SK-MEL-5 (cell line): ENCODE data around the gene ERAL1. TPM values are rescaled to one million over a fixed set of nuclear protein-coding genes. Genes with fewer than 3 reads are reported as not detected.
"Not testable (repeated sequence)": the region's sequence is repeated elsewhere in the genome, so short reads cannot be mapped to it uniquely, and the experiment has no call there.

Experiments used
- DNase-seq: peaks from one replicate; pipeline ENCODE4 v3.0.0-alpha.2; 2016; ENCODE audit warnings: low read depth, low spot score
- in situ Hi-C: cut with HindIII; loops from 2 replicates; pipeline ENCODE4 v1.10.0; 2016; ENCODE audit warnings: low sequenced_read_pairs, high pct_unique_total_duplicates, low pct_unique_long_range_greater_than_20kb
- polyA plus RNA-seq, 2 experiments: library from polyadenylated mRNA; depleted of rRNA; stranded (reverse); fragments of >200 nt; gene quantifications; 2 replicates each; pipeline ENCODE4 v1.2.3, GENCODE V29; 2015
- total RNA-seq: library from RNA; depleted of rRNA; stranded (reverse); fragments of >200 nt; shearing (Covaris generic); gene quantifications from 2 replicates; pipeline ENCODE4 v1.2.3, GENCODE V29; 2014; rRNA removed

ERAL1 gene
- total RNA-seq, result 23.8 and 35.7 TPM in 2 replicates
- polyA plus RNA-seq (2015; cell fraction: cytosol; rRNA removed), result 84.5 and 105 TPM in 2 replicates
- 138 and 139 TPM in 2 replicates for polyA plus RNA-seq (2015; cell fraction: nucleus; rRNA removed)

DNA sequence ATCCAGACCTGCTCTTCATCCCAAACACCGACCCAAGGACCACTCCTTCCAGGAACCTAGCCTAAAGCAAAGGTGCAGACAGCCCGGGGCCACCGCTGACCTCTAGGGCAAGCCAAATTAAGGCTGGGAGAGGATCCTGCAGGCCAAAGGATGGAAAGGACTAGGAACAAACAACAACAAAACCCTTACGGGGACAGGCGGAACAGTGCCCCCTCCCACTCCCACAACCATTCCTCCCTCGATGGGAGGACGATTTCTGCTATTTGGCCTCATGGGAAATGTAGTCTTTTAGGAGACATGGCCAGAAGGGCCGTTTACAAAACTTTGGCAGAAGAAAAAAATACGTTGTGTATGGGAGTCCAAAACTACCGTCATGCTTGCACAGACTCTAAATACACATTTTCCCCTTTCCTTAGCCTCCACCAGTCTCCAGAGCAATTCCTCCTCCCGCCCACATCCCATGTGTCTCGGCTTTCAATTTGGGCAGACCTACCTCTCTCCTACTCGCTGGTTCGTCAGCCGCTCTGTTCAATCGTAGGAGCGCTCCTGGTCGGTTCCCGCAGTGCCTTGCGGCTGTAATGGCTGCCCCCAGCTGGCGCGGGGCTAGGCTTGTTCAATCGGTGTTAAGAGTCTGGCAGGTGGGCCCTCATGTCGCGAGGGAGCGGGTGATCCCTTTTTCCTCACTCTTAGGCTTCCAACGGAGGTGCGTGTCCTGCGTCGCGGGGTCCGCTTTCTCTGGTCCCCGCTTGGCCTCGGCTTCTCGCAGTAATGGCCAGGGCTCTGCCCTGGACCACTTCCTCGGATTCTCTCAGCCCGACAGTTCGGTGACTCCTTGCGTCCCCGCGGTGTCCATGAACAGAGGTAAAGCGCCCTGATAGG lies at the start of gene ERAL1:
TSS of gene ERAL1 (plus strand) at position 560 of the 879 bp plus-strand sequence. CDS start at position 579, 19 bp downstream.
- in situ Hi-C loops, result no loop called here

DNA sequence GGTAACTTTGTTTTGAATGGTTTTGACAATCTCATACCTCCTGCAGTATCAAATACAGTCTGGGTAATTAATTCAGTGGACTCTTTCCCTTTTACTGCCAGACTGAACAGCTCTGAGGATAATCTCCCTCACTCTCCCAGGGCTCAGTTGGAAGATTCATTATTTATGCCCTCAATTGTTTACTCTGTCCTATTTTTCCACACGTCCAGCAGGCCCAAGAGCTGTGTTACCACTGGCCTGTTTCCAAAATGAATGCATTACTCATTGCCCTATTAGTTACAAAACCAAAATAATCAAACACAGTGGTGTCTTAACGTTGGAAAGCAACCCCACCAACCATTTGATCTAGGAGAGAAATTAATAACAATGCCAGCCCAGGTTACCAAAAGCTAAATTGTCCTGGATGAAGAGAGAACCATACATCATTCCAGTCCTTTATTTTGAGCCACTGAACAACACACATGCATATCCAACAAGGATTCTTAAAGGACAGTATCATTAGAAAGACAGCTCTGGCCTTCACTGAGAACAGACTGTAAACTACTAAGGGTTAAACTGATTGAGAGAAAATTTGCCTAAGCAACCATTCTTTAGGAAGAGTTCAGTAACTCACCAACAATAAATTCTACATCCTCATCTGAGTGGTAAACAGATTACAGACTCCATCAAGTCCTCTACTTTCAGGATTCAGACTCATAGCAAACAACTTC lies 46.7 kb upstream of the ERAL1 start:
- DNase-seq, result peak; percentile 28
- in situ Hi-C loops, result no loop called here

More for the DNA sequence above, at the start of gene ERAL1:
- DNase-seq, result peak; percentile 90

DNA sequence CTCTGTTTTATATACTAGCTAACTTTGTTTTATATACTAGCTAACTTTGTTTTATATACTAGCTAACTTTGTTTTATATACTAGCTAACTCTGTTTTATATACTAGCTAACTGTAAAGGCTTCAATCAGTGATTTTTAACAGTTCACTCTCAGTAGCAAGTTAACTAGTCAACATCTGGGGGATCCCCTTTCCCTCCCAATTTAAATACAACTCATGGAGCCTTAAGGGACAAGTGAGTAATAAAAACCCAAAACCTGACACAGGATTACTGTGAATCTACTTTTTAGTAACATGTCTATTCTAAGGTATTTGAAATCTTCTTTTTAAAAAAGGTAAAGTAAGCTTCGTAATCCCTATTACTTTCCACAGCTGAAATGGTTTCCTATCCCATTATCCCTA lies 44.4 kb upstream of the ERAL1 start:
- no peak for DNase-seq
- in situ Hi-C loops, result no loop called here

DNA sequence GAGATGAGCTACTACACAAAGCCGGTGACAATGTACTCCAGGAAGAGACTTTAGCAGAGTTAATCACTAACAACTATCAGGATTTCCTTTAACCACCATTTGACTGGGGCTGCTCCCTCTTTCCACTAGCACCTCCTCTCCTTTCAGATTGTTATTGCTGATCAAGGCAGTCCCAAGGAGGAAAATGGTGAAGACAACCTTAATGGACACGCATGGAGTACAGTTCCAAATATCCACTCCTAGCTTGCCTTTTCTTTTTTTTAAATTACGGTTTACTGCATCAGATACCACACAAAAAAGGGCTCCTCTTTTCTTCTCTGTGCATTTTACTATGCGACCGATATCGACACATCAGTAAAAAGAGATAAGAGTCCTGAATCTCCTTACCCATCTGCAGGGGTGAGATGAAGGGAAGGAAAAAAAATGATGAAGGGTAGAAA lies 43.1 kb upstream of the ERAL1 start:
- peak; percentile 54 for DNase-seq
- in situ Hi-C loops, result no loop called here

DNA sequence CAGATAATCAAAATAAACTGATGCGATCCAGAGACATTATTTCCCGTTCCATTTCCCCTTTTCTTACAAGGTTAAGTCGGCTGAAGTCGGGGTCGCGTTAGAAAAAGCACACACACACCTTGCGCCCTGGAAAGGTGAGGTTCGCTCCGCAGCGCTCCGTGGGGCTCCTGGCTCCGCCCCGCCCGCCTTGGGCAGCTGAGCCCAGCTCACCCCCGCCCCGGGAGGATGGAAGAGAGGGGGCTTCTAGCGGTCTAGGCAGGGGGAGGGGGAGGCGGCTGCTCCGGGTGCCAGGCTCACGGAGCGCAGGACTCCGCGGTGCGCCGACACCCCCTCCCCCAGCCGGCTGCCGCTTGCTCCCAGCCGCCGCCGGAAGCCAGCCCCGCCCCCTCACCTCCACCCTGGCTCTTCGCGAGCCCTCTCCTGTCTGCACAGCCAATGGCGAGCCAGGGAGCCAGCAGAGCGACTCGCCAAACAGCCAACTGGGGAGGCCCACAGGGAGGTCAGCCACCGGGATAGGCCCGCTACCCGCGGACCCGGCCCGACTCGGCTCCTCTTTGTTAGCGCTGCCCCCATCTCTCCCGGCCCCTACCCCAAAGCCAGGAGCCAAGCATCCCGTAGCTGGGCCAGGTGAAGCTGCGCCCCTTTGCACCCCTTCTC lies 42.6 kb upstream of the ERAL1 start:
- in situ Hi-C loops, result no loop called here

DNA sequence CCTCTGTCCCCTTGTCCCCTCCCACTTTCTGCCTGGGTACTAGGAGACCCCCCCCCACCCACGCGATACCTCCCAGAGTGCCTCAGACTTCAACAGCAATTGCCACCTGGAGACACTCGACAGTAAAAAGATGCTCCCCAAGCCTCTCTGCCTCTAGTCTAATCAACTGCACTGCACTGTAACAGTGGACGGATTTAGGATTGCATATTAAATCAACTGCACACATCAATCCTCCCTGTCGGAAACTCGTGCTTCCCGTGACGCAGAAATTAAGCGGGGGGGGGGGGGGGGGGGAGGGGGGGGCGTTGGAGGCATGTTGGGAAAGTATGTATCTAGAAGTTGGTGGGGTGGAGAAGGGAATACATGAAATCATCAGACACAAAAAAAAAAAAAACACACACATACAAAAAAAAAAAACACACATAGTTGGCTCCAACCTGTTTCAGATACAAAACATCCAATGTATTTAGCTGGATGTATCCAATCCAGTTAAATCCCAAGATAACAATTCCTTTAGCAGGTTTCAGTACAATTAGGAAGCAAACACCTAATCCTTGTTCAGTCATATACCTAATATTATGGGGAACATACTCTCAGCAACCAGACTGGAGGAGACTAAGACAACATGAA lies 42.0 kb upstream of the ERAL1 start:
- in situ Hi-C loops, result no loop called here
- DNase-seq, result peak; percentile 74

More for the DNA sequence above, 42.6 kb upstream of the ERAL1 start:
- peak; percentile 98 for DNase-seq

DNA sequence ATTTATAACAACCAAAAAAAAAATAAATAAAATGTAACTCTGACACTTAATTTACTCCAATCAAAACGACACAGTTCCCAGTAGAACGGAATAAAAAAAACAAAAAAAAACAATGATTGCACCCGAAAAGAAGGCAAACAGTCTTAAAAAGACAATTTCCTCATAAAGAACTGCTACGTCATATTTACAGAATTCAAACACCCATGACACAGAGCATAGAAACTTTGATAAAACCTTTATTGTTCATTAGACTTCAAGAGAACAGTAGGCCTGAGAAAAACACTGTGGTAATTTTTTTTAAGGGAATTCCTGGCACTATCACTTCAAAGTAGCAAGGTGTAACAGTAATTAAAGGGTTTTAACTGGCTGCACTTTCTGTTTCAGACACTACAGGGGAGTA lies 38.3 kb upstream of the ERAL1 start:
- in situ Hi-C loops, result no loop called here
- peak; percentile 74 for DNase-seq

DNA sequence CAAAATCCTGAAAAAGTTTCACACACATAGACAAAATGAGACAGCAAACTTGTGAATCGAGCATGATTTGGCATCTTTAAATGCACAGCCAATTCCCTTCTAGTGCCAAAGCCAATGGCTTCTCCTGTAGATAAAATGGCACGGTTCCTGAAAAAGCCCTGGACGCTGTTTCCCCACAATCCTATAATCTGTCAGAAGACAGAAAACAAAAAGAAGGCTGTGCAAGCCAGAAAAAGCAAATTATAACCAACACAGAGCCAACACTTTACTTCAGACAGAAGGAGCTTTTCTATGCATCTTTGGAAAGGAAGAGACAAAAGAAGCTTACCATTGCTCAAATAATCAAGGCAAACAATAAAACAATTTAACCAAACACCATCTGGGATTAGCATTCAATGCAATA lies 36.0 kb upstream of the ERAL1 start:
- in situ Hi-C loops, result no loop called here
- peak; percentile 80 for DNase-seq

DNA sequence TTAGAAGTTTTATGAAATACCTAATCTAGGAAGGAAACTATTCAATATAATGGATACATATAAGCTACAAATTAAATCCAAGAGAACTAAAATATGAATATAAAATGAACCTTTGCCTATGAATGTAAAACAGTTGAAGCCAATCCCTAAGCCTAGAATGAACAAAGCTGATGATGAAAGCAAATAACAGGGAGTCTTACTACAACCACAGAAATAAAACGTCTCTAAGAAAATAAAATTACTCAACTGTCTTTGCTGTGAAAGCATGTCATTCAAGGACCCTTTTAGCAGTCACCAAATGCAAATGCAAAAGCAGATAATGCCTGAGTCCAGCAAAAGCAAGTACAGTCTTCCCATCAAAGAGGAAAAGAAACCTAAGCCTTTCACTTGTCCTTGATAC lies 35.2 kb upstream of the ERAL1 start:
- in situ Hi-C loops, result no loop called here

DNA sequence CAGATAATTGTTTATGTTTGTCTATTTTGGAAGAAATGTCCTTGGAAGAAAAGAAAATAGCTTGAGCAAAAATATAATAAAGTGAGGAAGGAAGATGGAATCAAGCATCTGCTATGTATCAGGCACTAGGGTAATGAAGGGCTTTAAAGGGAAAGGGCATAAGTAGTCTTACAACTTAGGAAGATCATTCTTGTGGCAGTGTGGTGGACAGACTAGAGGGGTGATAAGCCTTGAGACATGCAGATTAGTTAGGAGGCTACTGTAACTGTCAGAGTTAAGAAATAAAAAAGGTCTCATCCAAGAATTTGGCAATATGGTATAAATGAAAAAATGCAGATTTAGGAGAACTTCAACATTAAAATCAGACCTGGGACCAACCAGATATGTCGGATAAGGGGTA lies 27.1 kb upstream of the ERAL1 start:
- in situ Hi-C loops, result no loop called here
- no peak for DNase-seq

More for the DNA sequence above, 35.2 kb upstream of the ERAL1 start:
- no peak for DNase-seq

DNA sequence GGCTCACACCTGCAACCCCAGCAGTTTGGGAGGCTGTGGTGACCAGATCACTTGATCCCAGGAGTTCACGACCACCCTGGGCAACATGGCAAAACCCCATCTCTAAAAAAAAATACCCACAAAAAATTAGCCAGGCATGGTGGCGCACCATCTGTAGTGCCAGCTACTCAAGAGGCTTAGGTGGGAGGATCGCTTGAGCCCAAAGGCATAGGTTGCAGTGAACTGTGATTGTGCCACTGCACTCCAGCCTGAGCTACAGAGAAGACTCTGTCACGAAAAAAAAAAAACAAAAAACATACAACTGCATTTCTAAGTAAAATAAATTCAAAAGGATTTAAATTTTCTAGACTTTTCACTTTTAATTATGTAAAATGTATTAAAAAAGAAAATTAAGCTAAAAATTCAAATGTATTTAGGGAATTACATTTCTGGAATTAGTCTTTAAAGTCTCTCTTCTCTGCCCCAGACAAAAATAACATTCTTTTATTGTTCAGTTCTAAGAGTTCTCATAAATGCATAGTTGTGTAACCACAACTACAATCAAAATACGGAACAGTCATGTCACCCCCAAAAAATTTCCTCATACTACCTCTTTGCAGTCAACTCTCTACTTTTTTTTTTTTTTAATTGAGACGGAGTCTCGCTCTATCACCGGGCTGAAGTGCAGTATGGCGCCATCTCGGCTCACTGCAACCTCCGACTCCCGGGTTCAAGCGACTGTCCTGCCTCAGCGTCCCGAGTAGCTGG lies 26.3 kb upstream of the ERAL1 start:
- in situ Hi-C loops, result no loop called here
- no peak for DNase-seq

DNA sequence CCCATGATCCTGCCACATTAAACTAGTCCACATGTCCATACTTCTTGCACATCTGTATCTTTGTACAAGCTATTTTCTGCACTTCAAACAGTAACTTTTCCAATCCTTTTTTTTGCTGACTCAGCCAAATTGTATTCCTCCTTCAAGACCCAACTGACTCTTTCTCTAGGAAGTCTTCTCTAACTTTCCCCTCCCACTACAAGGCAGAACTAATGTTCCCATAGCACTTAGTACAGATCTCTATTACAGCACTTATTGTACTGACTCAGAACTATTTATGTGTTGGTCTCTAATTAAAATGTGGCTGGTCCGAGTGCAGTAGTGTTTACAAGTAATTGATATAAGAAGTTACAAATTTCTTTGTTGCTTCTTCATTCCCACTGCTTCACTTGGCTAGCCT lies 20.4 kb upstream of the ERAL1 start:
- in situ Hi-C loops, result no loop called here
- no peak for DNase-seq

DNA sequence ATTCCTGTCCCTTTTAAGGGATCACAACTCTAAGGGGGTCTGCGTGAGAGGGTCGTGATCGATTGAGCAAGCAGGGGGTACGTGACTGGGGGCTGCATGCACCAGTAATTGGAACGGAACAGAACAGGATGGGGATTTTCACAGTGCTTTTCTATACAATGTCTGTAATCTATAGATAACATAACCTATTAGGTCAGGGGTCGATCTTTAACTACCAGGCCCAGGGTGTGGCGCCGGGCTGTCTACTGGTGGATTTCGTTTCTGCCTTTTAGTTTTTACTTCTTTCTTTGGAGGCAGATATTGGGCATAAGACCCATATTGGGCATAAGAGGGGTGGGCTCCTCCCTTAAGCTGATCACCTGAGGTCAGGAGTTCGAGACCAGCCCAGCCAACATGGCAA lies 18.3 kb upstream of the ERAL1 start:
- in situ Hi-C loops, DNase-seq: not testable (repeated sequence)

DNA sequence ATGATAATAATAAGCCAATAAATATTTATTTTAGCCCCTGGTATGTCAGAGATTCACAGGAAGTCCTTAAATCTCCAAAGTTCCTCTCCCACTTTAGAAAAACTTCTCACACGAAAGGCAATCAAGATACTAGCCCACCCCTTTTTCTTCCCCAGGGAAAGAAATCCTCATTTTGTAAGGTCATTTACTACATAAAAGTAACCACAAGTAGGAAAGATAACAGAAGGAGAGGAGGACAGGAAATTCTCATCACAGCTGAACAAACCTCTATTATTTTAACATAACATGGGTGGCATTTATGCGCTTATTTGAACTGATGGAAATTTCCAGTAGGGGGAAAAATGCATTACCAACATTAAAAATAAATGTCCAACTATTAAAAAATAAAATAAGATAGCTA lies 15.6 kb upstream of the ERAL1 start:
- DNase-seq, result peak; percentile 75
- in situ Hi-C loops, result no loop called here

DNA sequence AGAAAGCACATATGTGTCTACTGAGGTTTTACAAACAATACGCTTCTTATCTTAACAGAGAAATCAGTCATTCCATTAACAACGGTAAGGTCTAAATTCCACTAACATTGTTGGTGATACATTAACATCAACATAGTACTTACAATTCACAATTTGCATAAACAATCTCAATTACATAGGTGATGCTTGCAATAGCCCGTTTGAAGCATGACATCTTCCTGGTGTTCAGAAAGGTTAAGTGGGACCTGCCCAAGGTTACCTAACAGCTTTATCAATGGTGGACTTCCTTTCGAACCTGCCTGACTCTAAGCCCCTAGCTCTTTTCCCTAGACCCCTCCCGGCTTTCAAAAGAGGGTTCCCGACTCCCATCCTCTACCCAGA lies 12.9 kb upstream of the ERAL1 start:
- DNase-seq, result no peak
- in situ Hi-C loops, result no loop called here

DNA sequence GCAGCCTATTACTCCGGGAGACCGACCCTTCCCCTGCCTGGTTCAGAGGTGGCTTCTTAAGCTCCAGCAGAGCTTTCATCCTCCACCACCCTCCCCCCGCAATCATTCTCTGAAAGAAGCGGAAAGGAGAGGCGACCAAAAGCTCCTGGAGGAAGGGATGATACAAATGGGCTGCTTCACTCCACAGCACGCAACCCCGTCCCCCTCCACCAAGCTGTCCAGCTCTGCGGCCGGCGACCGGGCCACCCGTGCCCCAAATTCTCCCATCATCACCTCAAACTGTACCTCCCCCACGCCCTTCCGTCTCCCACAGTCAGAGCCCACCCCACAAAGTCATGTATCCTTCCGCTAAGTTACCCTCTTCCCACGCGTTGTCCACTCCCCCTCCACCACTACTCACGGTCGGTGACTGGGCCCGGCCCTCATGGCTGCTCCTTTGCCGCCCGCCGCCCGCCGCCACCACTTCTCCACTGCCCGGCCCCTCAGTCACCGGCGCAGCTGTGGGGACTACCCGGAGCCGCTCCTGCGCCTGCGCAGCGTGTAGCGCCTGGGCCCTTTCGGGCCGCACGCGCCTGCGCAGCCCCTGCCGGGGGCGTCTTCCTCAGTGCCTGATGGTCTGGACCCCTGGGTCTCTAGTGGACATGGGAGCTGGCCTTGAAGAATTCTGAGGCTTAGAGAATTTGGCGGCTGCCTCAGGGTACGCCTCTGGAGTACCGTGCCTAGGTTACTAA lies 12.4 kb upstream of the ERAL1 start, which contains the start of gene FAM222B:
TSS of gene FAM222B (minus strand) at position 509 of the 731 bp plus-strand sequence. CDS start 76,123 bp downstream, outside the sequence.
- DNase-seq, result peak; percentile 87
- in situ Hi-C loops, result no loop called here
